Activated CD4-positive, alpha-beta T cell treated with anti-CD3 and anti-CD28 coated beads for 36 hours (primary cell): Measurements from ENCODE around the gene AFMID. TPM values are rescaled to one million over a fixed set of nuclear protein-coding genes. Genes with fewer than 3 reads are reported as not detected.
"Not testable (repeated sequence)": the region's sequence is repeated elsewhere in the genome, so short reads cannot be mapped to it uniquely, and the experiment has no call there.

Experiments used
- ATAC-seq: fragments of 200-7000 bp; cut with Tn5 transposase; one replicate; pipeline ENCODE4 v1.10.0; 2021; ENCODE audit warnings: mild to moderate bottlenecking, moderate library complexity
- CTCF ChIA-PET: fragments of 350-600 bp; sonication (Branson Sonifier 250); formaldehyde crosslinking; loops from one replicate; lab custom pipeline; 2021; ENCODE audit warnings: antibody characterized with exemption; lab: Charles Lee
- POLR2A ChIA-PET: fragments of 350-600 bp; sonication (Branson Sonifier 250); formaldehyde crosslinking; loops from one replicate; lab custom pipeline; 2021; ENCODE audit warnings: antibody characterized with exemption, inconsistent platforms; lab: Charles Lee
- DNase-seq: peaks from one replicate; pipeline ENCODE4 v3.0.0-alpha.2; 2020
- H3K27ac Mint-ChIP-seq: one replicate; pipeline ENCODE4 v1.8.0; 2021; ENCODE audit warnings: mixed read lengths
- H3K27me3 Mint-ChIP-seq: one replicate; pipeline ENCODE4 v1.8.0; 2021; ENCODE audit warnings: mixed read lengths
- H3K36me3 Mint-ChIP-seq: one replicate; pipeline ENCODE4 v1.8.0; 2021; ENCODE audit warnings: low read depth, mixed read lengths
- H3K4me1 Mint-ChIP-seq: one replicate; pipeline ENCODE4 v1.8.0; 2021; ENCODE audit warnings: mixed read lengths
- H3K4me3 Mint-ChIP-seq: one replicate; pipeline ENCODE4 v1.8.0; 2021; ENCODE audit warnings: mild to moderate bottlenecking, moderate library complexity, mixed read lengths
- H3K9me3 Mint-ChIP-seq: one replicate; pipeline ENCODE4 v1.8.0; 2021; ENCODE audit warnings: low read depth, mixed read lengths
- intact Hi-C, 2 experiments: fragments of 100-400 bp; cut with DNase I in 1 of 2; cut with micrococcal nuclease in 1 of 2; formaldehyde crosslinking; loops; one replicate each; pipeline versions ENCODE4 v1.14.2 to v1.15.1; 2022 to 2024; cut with DNase I, micrococcal nuclease
- total RNA-seq, 2 experiments: library from RNA; stranded (reverse); gene quantifications; one replicate each; pipeline ENCODE4 v1.2.3, GENCODE V29; 2021

The AFMID gene, protein sequence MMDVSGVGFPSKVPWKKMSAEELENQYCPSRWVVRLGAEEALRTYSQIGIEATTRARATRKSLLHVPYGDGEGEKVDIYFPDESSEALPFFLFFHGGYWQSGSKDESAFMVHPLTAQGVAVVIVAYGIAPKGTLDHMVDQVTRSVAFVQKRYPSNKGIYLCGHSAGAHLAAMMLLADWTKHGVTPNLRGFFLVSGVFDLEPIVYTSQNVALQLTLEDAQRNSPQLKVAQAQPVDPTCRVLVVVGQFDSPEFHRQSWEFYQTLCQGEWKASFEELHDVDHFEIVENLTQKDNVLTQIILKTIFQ
- 10 to 100 TPM; 26.3 to 26.7 TPM for total RNA-seq

DNA sequence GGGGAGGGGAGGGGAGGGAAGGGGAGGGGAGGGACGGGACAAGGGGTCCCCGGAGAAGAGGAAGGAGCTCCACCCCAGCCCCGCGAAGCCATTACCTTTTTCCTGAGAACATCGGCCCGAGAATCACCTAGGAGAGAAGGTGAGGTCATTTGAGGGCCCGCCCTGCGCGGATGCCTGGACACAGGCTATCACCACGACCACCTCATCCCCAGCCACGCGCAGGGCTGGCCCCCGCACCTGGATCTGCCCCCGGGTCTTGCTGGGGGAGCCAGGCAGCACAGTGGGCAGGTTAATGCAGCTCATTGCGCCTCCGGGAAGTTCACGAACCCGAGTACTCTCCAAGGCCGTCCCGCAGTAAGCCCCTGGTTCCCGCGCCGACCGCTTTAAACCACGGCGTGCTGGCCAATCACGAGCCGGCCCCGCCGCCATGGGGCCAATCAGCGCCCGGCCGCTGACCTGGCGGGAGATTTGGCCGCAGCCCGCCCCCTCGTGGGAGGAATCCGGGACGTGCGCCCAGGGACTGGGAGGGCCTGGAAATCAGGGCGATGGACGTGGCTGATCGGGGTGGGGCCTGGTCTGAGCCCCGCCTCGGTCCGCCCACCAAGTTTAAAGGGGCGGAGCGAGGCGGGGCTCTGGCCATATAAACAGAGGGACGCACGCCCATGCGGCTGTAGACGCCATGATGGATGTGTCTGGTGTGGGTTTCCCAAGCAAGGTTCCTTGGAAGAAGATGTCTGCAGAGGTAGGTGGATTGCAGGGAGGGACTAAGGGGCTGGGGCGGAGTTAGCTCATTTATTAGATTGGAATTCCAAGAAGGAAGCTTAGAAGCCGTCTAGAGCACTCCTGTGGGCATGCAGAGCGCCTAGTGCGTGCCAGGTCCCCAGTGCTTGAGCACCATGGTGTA, at the start of gene AFMID, which contains the start of gene TK1:
TSS of gene AFMID (plus strand) at position 671 of the 904 bp plus-strand sequence. CDS start at position 680, 9 bp downstream.
TSS of gene TK1 (minus strand) at position 361 of the 904 bp plus-strand sequence. CDS start at position 303, 58 bp downstream.
- intact Hi-C loops = loop anchor here (1.0 to 2.0 kb wide), 9 partner anchors 18 to 228 kb away; partner anchors contain the start of genes BIRC5 (in 2 of the 2), SYNGR2 (in 2 of the 2), SOCS3 (in 1 of the 2) and TNRC6C (in 1 of the 2)
- no peaks in the 10 kb centered on the region for H3K27me3 Mint-ChIP-seq
- peaks cover 26% of the 10 kb centered on the region for H3K4me1 Mint-ChIP-seq
- peak within 1 kb of the TSS; percentile 73 for H3K27ac Mint-ChIP-seq
- H3K9me3 Mint-ChIP-seq = no peaks in the 10 kb centered on the region
- POLR2A ChIA-PET = interaction anchor here (1.2 kb wide), 2 partner anchors 10 to 12 kb away, joined by 4 to 5 read pairs; no protein-coding TSS in a partner anchor
- ATAC-seq (peak; percentile 96), DNase-seq (peak; percentile 98)
- peaks cover 37% of the 10 kb centered on the region for H3K36me3 Mint-ChIP-seq
- CTCF ChIA-PET = interaction anchor here (0.7 to 3.2 kb wide), 5 partner anchors 11 to 163 kb away, joined by 3 to 21 read pairs (median 4); no protein-coding TSS in a partner anchor
- peak within 1 kb of the TSS; percentile 78 for H3K4me3 Mint-ChIP-seq

DNA sequence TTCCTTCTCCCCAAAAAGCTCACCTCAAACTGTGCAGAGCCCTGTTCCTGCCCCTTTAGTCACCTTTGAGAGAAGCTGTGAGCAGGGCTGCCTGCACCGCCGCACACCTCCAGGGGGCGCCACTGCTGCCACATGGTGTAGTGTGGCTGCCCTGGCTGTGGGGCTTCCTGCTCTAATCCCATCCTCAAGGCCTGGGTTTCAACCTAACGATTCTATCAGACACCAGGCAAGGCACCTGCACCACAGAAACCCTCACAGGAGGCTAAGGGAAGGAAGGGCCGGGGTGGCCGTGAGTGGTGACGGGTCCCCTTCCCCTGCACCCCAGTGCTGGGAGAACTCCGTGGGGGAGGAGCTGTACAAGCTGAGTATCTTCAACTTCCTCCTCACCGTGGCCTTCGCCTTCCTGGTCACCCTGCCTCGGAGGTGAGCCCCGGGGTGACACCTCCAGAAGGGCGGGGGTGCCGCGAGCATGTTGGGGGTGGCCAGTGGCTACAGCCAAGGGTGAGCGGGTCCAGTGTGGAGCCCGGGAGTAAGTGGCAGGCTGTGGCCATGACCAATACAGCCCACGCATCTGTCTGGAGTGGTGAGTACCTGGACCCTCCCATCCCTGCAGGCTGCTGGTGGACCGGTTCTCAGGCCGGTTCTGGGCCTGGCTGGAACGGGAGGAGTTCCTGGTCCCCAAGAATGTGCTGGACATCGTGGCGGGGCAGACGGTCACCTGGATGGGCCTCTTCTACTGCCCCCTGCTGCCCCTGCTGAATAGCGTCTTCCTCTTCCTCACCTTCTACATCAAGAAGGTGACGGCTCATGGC, 49.6 kb upstream of the AFMID start:
- Mint-ChIP-seq H3K27ac (peak overlapping the region; percentile 31), H3K36me3 (peaks cover 65% of the 10 kb centered on the region), H3K4me1 (peaks cover 82% of the 10 kb centered on the region), H3K27me3 (no peaks in the 10 kb centered on the region), H3K9me3 (no peaks in the 10 kb centered on the region), H3K4me3 (no peak overlapping the region)
- no peak for ATAC-seq
- CTCF ChIA-PET = interaction anchor here (0.7 to 5.8 kb wide), 7 partner anchors 10 to 39 kb away, joined by 3 to 42 read pairs (median 4); no protein-coding TSS in a partner anchor
- intact Hi-C loops = no loop called here
- POLR2A ChIA-PET = interaction anchor here (0.6 kb wide), 1 partner anchor 690 kb away, joined by 3 read pairs; no protein-coding TSS in a partner anchor
- DNase-seq = peak; percentile 74

DNA sequence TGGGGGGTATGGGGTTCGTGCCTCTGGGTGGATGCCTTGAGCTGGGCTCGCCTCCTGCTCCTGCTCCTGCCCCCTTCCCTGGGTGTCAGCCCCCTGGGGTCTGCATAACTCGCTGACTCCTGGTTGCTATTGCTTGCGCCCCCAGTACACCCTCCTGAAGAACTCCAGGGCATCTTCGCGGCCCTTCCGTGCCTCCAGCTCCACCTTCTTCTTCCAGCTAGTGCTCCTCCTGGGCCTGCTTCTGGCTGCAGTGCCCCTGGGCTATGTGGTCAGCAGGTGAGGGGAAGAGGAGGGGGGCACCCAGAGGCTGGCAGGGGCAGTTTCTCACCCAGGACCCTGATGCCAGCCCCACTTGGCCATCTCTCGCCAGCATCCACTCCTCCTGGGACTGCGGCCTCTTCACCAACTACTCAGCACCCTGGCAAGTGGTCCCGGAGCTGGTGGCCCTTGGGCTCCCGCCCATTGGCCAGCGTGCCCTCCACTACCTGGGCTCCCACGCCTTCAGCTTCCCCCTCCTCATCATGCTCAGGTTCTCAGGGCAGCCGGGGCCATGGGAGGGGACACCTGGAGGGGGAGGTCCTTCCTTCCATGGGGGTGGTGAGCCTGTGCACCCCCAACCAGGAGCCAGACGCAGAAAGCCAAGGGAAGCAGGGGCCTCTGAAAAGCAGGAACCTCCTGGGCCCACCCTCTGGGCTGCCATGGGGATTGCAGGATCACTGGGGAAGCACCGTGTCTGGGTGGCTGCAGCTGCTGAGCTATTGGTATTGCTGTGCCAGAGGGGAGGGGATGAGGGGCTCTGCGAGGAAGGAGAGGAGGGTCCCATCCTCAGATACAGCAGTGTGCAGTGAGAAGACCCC, 48.7 kb upstream of the AFMID start:
- intact Hi-C loops = no loop called here
- Mint-ChIP-seq H3K36me3 (peaks cover 60% of the 10 kb centered on the region), H3K4me3 (no peak overlapping the region), H3K27me3 (no peaks in the 10 kb centered on the region), H3K9me3 (no peaks in the 10 kb centered on the region), H3K27ac (no peak overlapping the region), H3K4me1 (peaks cover 78% of the 10 kb centered on the region)
- ChIA-PET CTCF (interaction anchor here (0.7 to 5.8 kb wide), 8 partner anchors 8 to 38 kb away, joined by 3 to 42 read pairs (median 10); partner anchors contain the start of gene TMC8), POLR2A (interaction anchor here (0.6 kb wide), 2 partner anchors 55 to 691 kb away, joined by 3 read pairs; no protein-coding TSS in a partner anchor)
- no peak for ATAC-seq
- no peak for DNase-seq

DNA sequence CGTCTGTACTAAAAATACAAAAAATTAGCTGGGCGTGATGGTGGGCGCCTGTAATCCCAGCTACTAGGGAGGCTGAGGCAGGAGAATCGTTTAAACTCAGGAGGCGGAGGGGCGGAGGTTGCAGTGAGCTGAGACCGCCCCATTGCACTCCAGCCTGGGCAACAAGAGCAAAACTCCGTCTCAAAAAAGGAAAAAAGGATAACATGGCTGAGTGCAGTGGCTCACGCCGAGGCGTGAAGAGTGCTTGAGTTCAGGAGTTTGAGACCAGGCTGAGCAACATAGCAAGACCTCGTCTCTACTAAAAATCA, 47.3 kb upstream of the AFMID start:
- ATAC-seq, H3K27me3 Mint-ChIP-seq, H3K9me3 Mint-ChIP-seq, DNase-seq: not testable (repeated sequence)
- Mint-ChIP-seq H3K36me3 (peaks cover 46% of the 10 kb centered on the region), H3K27ac (peak overlapping the region; percentile 75), H3K4me1 (peaks cover 66% of the 10 kb centered on the region), H3K4me3 (peak overlapping the region; percentile 34)
- intact Hi-C loops = loop anchor here (1.0 to 2.0 kb wide), 6 partner anchors 8 to 74 kb away; partner anchors contain the start of genes AFMID (in 2 of the 2), SYNGR2 (in 2 of the 2), TK1 (in 2 of the 2) and BIRC5 (in 1 of the 2)
- ChIA-PET CTCF (interaction anchor here (0.6 to 2.5 kb wide), 6 partner anchors 10 to 306 kb away, joined by 3 to 13 read pairs (median 4); partner anchors contain the start of gene TMC8), POLR2A (interaction anchor here (0.7 to 1.3 kb wide), 2 partner anchors 15 to 19 kb away, joined by 3 read pairs; no protein-coding TSS in a partner anchor)

DNA sequence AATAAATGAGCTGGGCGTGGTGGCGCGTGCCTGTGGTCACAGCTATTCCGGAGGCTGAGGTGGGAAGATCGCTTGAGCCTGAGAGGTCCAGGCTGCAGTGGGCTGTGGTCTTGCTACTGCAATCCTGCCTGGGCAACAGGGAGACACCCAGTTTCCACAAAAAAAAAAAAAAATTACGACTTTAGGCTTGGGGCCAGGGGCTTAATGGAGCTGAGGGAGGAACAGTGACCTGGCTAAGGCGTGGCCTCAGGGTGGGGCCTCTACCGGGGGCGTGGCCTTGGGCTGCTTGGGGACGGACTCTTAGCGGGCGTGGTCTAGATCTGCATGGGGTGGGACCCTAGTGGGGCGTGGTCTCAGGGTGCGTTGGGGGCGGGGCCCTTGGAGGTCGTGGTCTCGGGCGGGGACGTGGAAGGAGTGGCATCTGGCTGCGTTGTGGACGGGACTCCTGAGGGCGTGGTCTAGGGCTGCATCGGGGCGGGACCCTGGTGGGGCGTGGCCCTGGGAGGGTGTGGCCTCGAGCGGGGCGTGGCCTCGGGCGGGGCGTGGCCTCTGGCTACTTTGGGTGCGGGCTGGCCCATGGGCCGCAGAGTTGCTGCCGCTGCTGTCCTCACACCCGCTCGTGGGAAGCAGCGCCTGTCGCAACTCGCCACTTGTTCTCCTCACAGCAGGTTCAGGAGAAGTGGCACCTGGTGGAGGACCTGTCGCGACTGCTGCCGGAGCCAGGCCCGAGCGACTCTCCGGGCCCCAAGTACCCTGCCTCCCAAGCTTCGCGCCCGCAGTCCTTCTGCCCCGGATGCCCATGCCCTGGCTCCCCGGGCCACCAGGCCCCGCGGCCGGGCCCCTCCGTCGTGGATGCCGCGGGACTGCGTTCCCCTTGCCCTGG, 46.8 kb upstream of the AFMID start:
- H3K4me1 Mint-ChIP-seq = peaks cover 61% of the 10 kb centered on the region
- peak overlapping the region; percentile 75 for H3K27ac Mint-ChIP-seq

DNA sequence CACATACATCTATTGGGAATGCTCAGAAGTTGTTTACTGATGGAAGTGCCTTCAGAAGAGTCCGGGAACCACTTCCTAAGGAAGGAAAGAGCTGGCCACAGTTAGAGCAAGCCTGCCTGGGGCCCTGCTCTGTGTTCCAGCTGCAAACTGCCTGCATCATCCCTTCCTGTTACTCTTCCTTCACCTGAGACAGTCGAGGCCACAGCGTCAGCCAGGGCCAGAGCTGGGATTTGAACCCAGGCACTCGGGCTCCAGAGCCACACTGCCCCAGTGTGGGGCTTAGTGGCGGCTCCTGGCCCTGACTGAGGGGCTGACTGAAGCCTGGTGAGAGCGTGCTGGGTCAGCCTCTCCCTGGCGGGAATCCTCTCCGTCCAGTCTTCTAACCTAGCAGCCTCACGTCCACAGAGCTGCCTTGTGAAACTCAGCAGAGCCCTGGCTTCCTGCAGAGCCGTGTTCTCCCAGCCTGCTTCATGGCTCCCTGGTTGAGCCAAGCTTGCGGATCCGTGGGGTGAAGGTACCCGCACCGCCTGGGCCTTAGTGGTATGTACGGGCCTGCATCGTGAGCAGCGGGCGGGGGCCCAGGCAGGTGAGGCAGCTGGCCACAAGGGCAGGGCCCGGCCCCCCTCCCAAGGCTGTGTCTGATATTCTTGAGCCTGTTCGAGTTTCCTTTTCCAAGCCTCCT, 45.6 kb upstream of the AFMID start:
- Mint-ChIP-seq H3K9me3 (no peaks in the 10 kb centered on the region), H3K27me3 (no peaks in the 10 kb centered on the region), H3K4me3 (no peak overlapping the region), H3K4me1 (peaks cover 54% of the 10 kb centered on the region), H3K36me3 (peaks cover 30% of the 10 kb centered on the region), H3K27ac (no peak overlapping the region)
- ATAC-seq = no peak
- CTCF ChIA-PET = interaction anchor here (0.5 kb wide), 1 partner anchor 128 kb away, joined by 3 read pairs; no protein-coding TSS in a partner anchor
- DNase-seq = no peak
- POLR2A ChIA-PET = no interaction called here
- intact Hi-C loops = loop anchor here in 1 of 2 experiments (2.0 kb wide), 1 partner anchor 27 kb away; the partner anchor contains the start of gene SYNGR2

More for the DNA sequence above, 46.8 kb upstream of the AFMID start:
- H3K4me3 Mint-ChIP-seq = peak overlapping the region; percentile 34
- POLR2A ChIA-PET = interaction anchor here (0.6 to 1.3 kb wide), 3 partner anchors 15 to 281 kb away, joined by 3 read pairs; no protein-coding TSS in a partner anchor
- peaks cover 42% of the 10 kb centered on the region for H3K36me3 Mint-ChIP-seq
- H3K9me3 Mint-ChIP-seq = no peaks in the 10 kb centered on the region
- ATAC-seq (peak; percentile 91), DNase-seq (peak; percentile 99)
- intact Hi-C loops = loop anchor here (1.0 to 2.0 kb wide), 6 partner anchors 8 to 74 kb away; partner anchors contain the start of genes AFMID (in 2 of the 2), SYNGR2 (in 2 of the 2), TK1 (in 2 of the 2) and BIRC5 (in 1 of the 2)
- no peaks in the 10 kb centered on the region for H3K27me3 Mint-ChIP-seq
- CTCF ChIA-PET = interaction anchor here (0.6 to 2.5 kb wide), 8 partner anchors 10 to 305 kb away, joined by 3 to 13 read pairs (median 4); partner anchors contain the start of gene TMC8

DNA sequence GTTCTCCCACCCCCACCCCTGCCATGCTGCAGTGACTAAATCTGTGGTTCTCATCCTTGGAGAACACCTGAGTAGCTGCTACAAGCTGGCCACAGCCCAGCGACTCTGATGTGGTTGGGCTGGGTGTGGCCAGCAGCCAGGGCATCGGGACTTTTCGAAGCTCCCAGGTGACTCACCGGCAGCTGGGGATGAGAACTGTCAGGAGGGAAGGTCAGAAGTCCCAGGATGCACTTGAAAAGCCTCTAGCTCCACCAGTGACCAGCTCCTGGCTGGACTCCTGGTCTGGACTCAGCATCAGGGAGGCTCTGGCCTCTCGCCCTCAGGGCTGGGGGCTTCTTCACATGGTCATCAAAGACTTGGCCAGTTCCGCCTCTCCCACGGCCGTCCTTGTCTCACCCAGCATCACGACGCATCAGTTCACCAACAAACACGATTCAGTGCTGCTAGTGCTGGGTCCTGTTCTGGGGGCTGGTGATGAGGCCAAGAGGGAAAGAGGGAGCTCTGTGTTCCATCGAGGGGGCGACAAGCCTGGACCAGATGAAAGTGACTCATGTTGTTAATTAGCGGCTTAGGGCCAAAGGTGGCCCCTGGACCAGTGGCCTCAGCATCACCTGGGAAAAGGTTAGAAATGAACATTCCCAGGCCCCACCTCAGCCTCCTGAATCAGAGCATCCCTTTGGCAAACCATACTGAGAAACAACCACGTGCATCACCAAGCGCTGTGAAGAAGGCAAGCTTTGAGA, 44.9 kb upstream of the AFMID start:
- Mint-ChIP-seq H3K4me3 (no peak overlapping the region), H3K36me3 (peaks cover 24% of the 10 kb centered on the region), H3K27me3 (no peaks in the 10 kb centered on the region), H3K4me1 (peaks cover 49% of the 10 kb centered on the region), H3K9me3 (no peaks in the 10 kb centered on the region), H3K27ac (peak overlapping the region; percentile 5)
- ATAC-seq (no peak), DNase-seq (peak; percentile 46)
- ChIA-PET CTCF (interaction anchor here (0.5 to 0.8 kb wide), 3 partner anchors 56 to 733 kb away, joined by 3 read pairs; no protein-coding TSS in a partner anchor), POLR2A (no interaction called here)
- intact Hi-C loops = no loop called here
